ENCODE measurements around the gene UBL4A.
A peak's percentile ranks its signal among the peaks of the same experiment; 100 is the strongest.

Gene UBL4A

DNA sequence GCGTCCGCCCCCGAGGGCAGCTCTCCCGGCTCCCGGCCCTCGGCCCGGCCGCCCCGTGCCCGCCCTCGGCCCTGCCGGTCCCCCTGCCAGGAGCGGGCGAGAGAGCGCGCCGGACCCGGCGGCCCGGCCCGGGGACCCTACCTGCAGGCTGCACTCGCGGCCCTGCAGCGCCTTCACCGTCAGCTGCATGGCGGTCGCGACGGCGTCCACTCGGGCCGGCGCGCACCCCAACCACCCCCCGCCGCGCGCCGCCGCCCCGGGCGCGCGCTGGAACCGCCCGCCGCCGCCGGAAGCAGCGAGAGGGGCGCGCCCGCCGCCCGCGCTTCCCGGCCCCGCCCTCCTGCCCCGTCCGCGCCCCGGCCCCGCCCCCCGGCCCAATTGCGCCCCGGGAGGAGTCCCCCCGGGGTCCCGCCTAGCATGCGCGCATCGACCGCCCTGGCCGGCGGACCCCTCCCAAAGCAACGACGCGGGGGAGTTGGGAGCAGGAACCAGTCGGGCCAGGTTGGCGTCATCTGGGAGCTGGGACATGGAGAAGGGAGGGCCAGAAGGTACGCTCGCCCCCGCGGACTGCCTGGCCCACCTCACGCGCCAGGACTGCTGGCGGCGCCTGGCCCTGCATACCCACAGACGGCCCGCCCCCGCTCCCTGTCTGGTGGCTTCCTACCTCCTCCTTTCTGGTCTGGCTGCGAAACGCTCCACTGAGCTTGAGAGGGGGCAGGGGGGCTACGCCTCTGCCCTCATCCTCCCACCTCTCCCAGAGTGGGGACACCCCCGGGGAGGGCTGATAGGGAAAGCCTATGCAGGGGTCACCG is at the start of gene UBL4A:
UBL4A (minus strand) TSS at position 220 of the 812 bp plus-strand sequence; CDS start at position 189, 31 bp downstream.
- peak within 1 kb of the TSS; percentile 46 for H3K4me3 ChIP-seq (ENCODE audit: low read depth, low read length)
- in situ Hi-C loops (cut with HindIII; ENCODE audit: low sequenced_read_pairs): loop anchor here (5.0 kb wide), 1 partner anchor 39 kb away; no protein-coding TSS in a partner anchor
- TF ChIP-seq, protein P1, sequence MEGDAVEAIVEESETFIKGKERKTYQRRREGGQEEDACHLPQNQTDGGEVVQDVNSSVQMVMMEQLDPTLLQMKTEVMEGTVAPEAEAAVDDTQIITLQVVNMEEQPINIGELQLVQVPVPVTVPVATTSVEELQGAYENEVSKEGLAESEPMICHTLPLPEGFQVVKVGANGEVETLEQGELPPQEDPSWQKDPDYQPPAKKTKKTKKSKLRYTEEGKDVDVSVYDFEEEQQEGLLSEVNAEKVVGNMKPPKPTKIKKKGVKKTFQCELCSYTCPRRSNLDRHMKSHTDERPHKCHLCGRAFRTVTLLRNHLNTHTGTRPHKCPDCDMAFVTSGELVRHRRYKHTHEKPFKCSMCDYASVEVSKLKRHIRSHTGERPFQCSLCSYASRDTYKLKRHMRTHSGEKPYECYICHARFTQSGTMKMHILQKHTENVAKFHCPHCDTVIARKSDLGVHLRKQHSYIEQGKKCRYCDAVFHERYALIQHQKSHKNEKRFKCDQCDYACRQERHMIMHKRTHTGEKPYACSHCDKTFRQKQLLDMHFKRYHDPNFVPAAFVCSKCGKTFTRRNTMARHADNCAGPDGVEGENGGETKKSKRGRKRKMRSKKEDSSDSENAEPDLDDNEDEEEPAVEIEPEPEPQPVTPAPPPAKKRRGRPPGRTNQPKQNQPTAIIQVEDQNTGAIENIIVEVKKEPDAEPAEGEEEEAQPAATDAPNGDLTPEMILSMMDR (IDR thresholded peaks at IDR 0.05; ENCODE audit: low read depth, low read length, missing control alignments): no peak
- DNase-seq (ENCODE audit: low read depth): no peak

DNA sequence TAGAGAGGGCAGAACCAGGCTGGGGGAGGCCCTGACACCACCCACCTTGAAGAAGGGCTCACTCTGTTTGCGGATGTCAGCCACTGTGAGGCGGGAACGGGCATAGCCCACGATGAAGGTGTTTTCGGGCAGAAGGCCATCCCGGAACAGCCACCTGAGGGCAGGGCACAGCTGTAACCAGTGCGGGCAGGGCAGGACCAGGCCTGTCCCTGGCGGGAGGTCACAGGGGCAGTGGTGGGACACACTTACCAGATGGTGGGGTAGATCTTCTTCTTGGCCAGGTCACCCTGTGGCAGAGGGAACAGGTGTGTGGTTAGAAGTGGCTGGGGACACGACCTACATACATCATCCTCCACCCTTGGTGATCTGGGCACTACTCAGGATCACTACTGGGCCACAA is 49.5 kb upstream of the UBL4A start:
- in situ Hi-C loops (cut with HindIII; ENCODE audit: low sequenced_read_pairs): no loop called here
- H3K4me3 ChIP-seq (ENCODE audit: low read depth, low read length): no peak overlapping the region
- TF ChIP-seq, protein P1 (IDR thresholded peaks at IDR 0.05; ENCODE audit: low read depth, low read length, missing control alignments): no peak
- DNase-seq (ENCODE audit: low read depth): no peak

DNA sequence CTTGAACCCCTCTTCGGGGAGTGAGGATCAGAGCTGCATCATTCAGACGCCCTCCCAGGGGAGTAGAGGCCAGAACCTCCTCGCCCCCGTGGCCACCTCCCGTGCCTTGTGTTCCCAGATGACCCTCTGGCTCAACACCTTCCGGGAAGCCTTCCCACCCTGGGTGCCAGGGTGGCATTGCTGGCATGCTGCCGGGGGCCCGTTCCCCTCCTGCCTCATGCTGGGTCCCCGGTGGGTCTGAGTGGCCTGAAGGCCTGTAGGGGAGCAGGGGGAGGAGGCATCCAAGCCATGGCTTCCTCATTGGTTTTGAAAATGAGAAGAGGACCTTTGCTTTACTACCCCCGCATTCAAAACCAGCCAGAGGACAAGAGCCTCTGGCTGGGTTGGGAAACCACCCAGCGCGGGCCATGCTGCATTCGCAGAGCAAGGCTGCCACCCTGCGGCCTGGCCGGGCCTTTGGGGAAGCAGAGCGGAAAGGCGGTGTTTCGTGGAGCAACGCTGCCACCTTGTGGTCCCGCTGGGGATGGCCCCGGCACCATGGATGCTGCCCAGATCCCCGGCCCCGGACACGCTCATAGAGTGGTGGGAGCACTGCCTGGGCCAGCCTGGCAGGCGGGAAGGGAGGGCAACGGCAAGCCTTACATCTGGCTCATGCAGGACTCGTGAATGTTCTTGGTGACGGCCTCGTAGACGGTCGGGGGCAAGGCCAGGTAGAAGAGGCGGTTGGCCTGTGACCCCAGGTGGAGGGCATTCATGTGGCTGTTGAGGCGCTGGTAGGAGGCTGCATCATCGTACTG is 48.3 kb upstream of the UBL4A start:
- no peak overlapping the region for H3K4me3 ChIP-seq (ENCODE audit: low read depth, low read length)
- in situ Hi-C loops (cut with HindIII; ENCODE audit: low sequenced_read_pairs): no loop called here
- peak; percentile 52 for DNase-seq (ENCODE audit: low read depth)
- TF ChIP-seq, protein P1 (IDR thresholded peaks at IDR 0.05; ENCODE audit: low read depth, low read length, missing control alignments): peak; percentile 89

DNA sequence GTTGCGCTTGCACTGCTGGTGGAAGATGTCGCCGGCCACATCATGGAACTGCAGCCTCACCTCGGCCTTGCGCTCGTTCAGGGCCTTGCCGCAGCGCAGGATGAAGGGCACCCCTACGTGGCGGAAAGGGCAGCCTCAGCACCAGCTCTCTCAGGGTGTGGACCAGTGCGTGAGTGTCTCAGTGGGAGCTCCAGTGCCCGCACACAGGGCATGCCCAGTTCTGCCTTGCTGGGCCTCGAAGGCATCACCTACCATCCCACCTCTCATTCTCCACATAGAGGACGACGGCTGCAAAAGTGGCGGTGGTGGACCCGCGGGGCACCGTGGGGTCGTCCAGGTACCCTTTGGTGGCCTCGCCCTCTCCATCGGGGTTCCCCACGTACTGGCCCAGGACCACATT is 46.3 kb upstream of the UBL4A start:
- TF ChIP-seq, protein P1 (IDR thresholded peaks at IDR 0.05; ENCODE audit: low read depth, low read length, missing control alignments): no peak
- no peak overlapping the region for H3K4me3 ChIP-seq (ENCODE audit: low read depth, low read length)
- in situ Hi-C loops (cut with HindIII; ENCODE audit: low sequenced_read_pairs): no loop called here
- DNase-seq (ENCODE audit: low read depth): no peak

DNA sequence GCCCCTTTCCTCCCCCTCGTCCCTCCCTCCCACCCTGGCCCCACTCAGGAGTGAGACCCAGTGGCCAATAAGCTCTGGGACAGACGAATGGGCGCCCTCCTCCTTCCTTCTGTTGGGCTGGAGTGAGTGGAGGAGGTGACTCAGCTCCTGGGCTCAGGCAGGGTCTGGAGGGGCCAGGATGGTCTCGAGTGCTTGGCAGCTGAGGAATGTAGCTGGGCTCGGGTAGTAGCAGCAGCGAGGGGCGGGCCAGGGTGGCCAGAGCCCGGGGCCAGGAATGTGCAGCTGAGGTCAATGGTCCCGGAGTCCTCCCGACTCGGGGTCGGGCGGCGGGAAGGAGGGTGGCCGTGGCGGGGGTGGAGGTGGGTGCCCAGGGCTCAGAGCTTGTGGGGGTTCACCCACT is 45.2 kb upstream of the UBL4A start:
- in situ Hi-C loops (cut with HindIII; ENCODE audit: low sequenced_read_pairs): no loop called here
- no peak for DNase-seq (ENCODE audit: low read depth)
- H3K4me3 ChIP-seq (ENCODE audit: low read depth, low read length): no peak overlapping the region
- TF ChIP-seq, protein P1 (IDR thresholded peaks at IDR 0.05; ENCODE audit: low read depth, low read length, missing control alignments): no peak

DNA sequence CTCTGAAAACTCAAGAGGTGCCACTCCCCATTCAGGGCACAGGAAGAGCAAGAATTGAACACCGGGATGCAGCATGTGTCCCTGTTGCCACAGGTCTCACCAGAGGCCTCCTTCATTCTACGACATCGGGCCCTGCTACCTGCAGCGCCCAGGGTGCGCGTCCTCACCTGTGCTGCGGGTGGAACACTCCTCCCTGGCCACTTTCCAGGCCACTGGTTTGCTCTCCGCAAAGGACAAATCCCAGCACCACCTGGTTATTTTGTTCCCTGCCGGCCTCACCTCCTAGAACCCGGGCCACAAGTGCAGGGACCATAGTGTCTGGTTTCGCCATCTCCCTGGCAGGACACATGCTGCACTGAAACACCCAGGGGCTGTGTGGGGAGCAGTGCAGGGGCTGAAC is 43.9 kb upstream of the UBL4A start:
- in situ Hi-C loops (cut with HindIII; ENCODE audit: low sequenced_read_pairs): no loop called here
- H3K4me3 ChIP-seq (ENCODE audit: low read depth, low read length): no peak overlapping the region
- DNase-seq (ENCODE audit: low read depth): no peak
- TF ChIP-seq, protein P1 (IDR thresholded peaks at IDR 0.05; ENCODE audit: low read depth, low read length, missing control alignments): no peak

All from astrocyte of the cerebellum (primary cell).